Measurements from ENCODE around the gene KRTAP5-5.
"Not testable (repeated sequence)": the region's sequence is repeated elsewhere in the genome, so short reads cannot be mapped to it uniquely, and the experiment has no call there.

The KRTAP5-5 gene

GRCh38 chr11:1629326-1630185 is at the start of gene KRTAP5-5:
Gene KRTAP5-5 (plus strand): TSS chr11:1629775. CDS start chr11:1629841, 66 bp downstream.
- no peak within 1 kb of the TSS for H3K9ac ChIP-seq
- no peak for TF ChIP-seq Cebpa-rat (IDR thresholded peaks at IDR 0.05)
- no peak within 1 kb of the TSS for H3K27ac ChIP-seq
- H3K4me2 ChIP-seq, result no peak within 1 kb of the TSS
- no peak within 1 kb of the TSS for H3K4me3 ChIP-seq
- H3K9me3 ChIP-seq, result no peaks in the 10 kb centered on the region
- no peaks in the 10 kb centered on the region; the same call in 1 of the 2 replicates for H3K27me3 ChIP-seq
- H3K36me3 ChIP-seq, result no peaks in the 10 kb centered on the region
- no peaks in the 10 kb centered on the region for H4K20me1 ChIP-seq
- H3K4me1 ChIP-seq, result peaks cover 5% of the 10 kb centered on the region; the same call in 1 of the 2 replicates

- H3K36me3 ChIP-seq, result no peaks in the 10 kb centered on the region
- peaks cover 38% of the 10 kb centered on the region for H3K27me3 ChIP-seq
- no peak for TF ChIP-seq Cebpa-rat (IDR thresholded peaks at IDR 0.05)
- H3K4me2 ChIP-seq, result no peak overlapping the region
- no peak overlapping the region for H3K4me3 ChIP-seq
- H3K9ac ChIP-seq, result no peak overlapping the region
- H3K4me1 ChIP-seq, result peaks cover 38% of the 10 kb centered on the region
- peaks cover 30% of the 10 kb centered on the region for H4K20me1 ChIP-seq
- H3K27ac ChIP-seq, result no peak overlapping the region
- H3K9me3 ChIP-seq, result peaks cover 48% of the 10 kb centered on the region
Observed at GRCh38 chr11:1581976-1582375, 47.6 kb upstream of the KRTAP5-5 start.

- H3K36me3 ChIP-seq, H3K27ac ChIP-seq, H3K4me2 ChIP-seq, H3K9ac ChIP-seq, H3K4me3 ChIP-seq: not testable (repeated sequence)
- Histone ChIP-seq H3K27me3 (peaks cover 37% of the 10 kb centered on the region), H3K4me1 (peaks cover 47% of the 10 kb centered on the region), H4K20me1 (peaks cover 33% of the 10 kb centered on the region), H3K9me3 (peaks cover 43% of the 10 kb centered on the region)
Observed at GRCh38 chr11:1582909-1583308, 46.7 kb upstream of the KRTAP5-5 start.

- not testable (repeated sequence) for H3K4me3 ChIP-seq, H3K9ac ChIP-seq, H3K27ac ChIP-seq, H3K36me3 ChIP-seq
- Histone ChIP-seq H3K4me1 (peaks cover 66% of the 10 kb centered on the region), H3K4me2 (peak within 1 kb of the TSS; percentile 90), H4K20me1 (peaks cover 33% of the 10 kb centered on the region), H3K27me3 (peaks cover 25% of the 10 kb centered on the region), H3K9me3 (peaks cover 26% of the 10 kb centered on the region)
Observed at GRCh38 chr11:1584661-1585370, 44.8 kb upstream of the KRTAP5-5 start, which contains the start of gene KRTAP5-1. Gene KRTAP5-1 (minus strand): TSS chr11:1585283. CDS start chr11:1585249, 34 bp downstream.

- no peak for TF ChIP-seq Cebpa-rat (IDR thresholded peaks at IDR 0.05)
- H3K4me2 ChIP-seq, result peak overlapping the region; percentile 90
- peaks cover 71% of the 10 kb centered on the region for H3K4me1 ChIP-seq
- peaks cover 33% of the 10 kb centered on the region for H4K20me1 ChIP-seq
- peak overlapping the region; percentile 15; the same call in 1 of the 2 replicates for H3K9ac ChIP-seq
- H3K36me3 ChIP-seq, result no peaks in the 10 kb centered on the region
- peaks cover 9% of the 10 kb centered on the region for H3K9me3 ChIP-seq
- 0 out of 2 replicates have a peak overlapping the region, but pooled peaks have one; percentile 14 for H3K4me3 ChIP-seq
- peaks cover 22% of the 10 kb centered on the region for H3K27me3 ChIP-seq
- H3K27ac ChIP-seq, result no peak overlapping the region
Observed at GRCh38 chr11:1586699-1587098, 42.9 kb upstream of the KRTAP5-5 start.

- Histone ChIP-seq H3K4me3 (peak overlapping the region; percentile 15; the same call in 1 of the 2 replicates), H4K20me1 (peaks cover 21% of the 10 kb centered on the region), H3K4me1 (peaks cover 59% of the 10 kb centered on the region), H3K4me2 (peak overlapping the region; percentile 90), H3K27ac (peak overlapping the region; percentile 68)
- H3K27me3 ChIP-seq, H3K9ac ChIP-seq, H3K9me3 ChIP-seq, H3K36me3 ChIP-seq: not testable (repeated sequence)
- TF ChIP-seq Cebpa-rat (IDR thresholded peaks at IDR 0.05), result peak; percentile 72
Observed at GRCh38 chr11:1589191-1589963, 40.2 kb upstream of the KRTAP5-5 start.

- peaks cover 53% of the 10 kb centered on the region for H3K4me1 ChIP-seq
- H3K27ac ChIP-seq, result peak overlapping the region; percentile 68; the same call in 1 of the 2 replicates
- TF ChIP-seq Cebpa-rat (IDR thresholded peaks at IDR 0.05), result no peak
Observed at GRCh38 chr11:1589996-1590395, 39.6 kb upstream of the KRTAP5-5 start.

GRCh38 chr11:1592628-1593027 is 36.9 kb upstream of the KRTAP5-5 start:
- Histone ChIP-seq H3K27me3 (no peaks in the 10 kb centered on the region), H3K4me3 (no peak overlapping the region), H3K9me3 (no peaks in the 10 kb centered on the region), H3K4me1 (peaks cover 34% of the 10 kb centered on the region), H3K27ac (no peak overlapping the region), H3K9ac (no peak overlapping the region), H3K4me2 (no peak overlapping the region), H3K36me3 (no peaks in the 10 kb centered on the region), H4K20me1 (no peaks in the 10 kb centered on the region)
- no peak for TF ChIP-seq Cebpa-rat (IDR thresholded peaks at IDR 0.05)

More at GRCh38 chr11:1589996-1590395, 39.6 kb upstream of the KRTAP5-5 start:
- Histone ChIP-seq H3K9me3 (no peaks in the 10 kb centered on the region), H3K4me3 (no peak overlapping the region), H4K20me1 (peaks cover 19% of the 10 kb centered on the region), H3K36me3 (no peaks in the 10 kb centered on the region), H3K9ac (no peak overlapping the region), H3K27me3 (no peaks in the 10 kb centered on the region), H3K4me2 (peak overlapping the region; percentile 90)

- not testable (repeated sequence) for H3K27me3 ChIP-seq, H4K20me1 ChIP-seq, H3K4me3 ChIP-seq, H3K9ac ChIP-seq, H3K4me2 ChIP-seq, H3K27ac ChIP-seq, H3K36me3 ChIP-seq, H3K9me3 ChIP-seq
- peaks cover 14% of the 10 kb centered on the region; the same call in 1 of the 2 replicates for H3K4me1 ChIP-seq
Observed at GRCh38 chr11:1595994-1596575, 33.5 kb upstream of the KRTAP5-5 start.

GRCh38 chr11:1596576-1597121 is 32.9 kb upstream of the KRTAP5-5 start:
- not testable (repeated sequence) for H4K20me1 ChIP-seq, H3K27me3 ChIP-seq, H3K36me3 ChIP-seq, H3K9me3 ChIP-seq, H3K27ac ChIP-seq, H3K9ac ChIP-seq, H3K4me3 ChIP-seq, H3K4me2 ChIP-seq
- H3K4me1 ChIP-seq, result peaks cover 14% of the 10 kb centered on the region; the same call in 1 of the 2 replicates
